ENCODE results near the gene TBX4. TPM values are rescaled to one million over a fixed set of nuclear protein-coding genes. Genes with fewer than 3 reads are reported as not detected.

The TBX4 gene
- total and polyA plus RNA-seq, 2 experiments from 2014 or later = not detected

- Histone ChIP-seq H3K79me2 (ENCODE audit: insufficient read depth) (no peaks in the 10 kb centered on the region), H3K27me3 (replicated peaks; ENCODE audit: insufficient read depth) (peaks cover 36% of the 10 kb centered on the region), H3K4me2 (ENCODE audit: unreplicated experiment) (no peak overlapping the region), H3K27ac (no peak overlapping the region), H3F3A (ENCODE audit: insufficient read depth) (peaks cover 3% of the 10 kb centered on the region; the same call in 1 of the 2 replicates), H3K9ac (no peak overlapping the region), H3K4me3 (no peak overlapping the region), H3K9me2 (ENCODE audit: insufficient read depth) (no peaks in the 10 kb centered on the region), H4K20me1 (ENCODE audit: insufficient read depth) (no peaks in the 10 kb centered on the region), H2AFZ (no peak overlapping the region), H3K4me1 (ENCODE audit: insufficient read depth) (peaks cover 10% of the 10 kb centered on the region; the same call in 1 of the 2 replicates), H3K36me3 (ENCODE audit: low read depth) (no peaks in the 10 kb centered on the region), H3K9me3 (ENCODE audit: low read depth) (no peaks in the 10 kb centered on the region)
- 31 to 40% methylated on average over 5 of the region's 5 CpGs for WGBS, 2 experiments (ENCODE audit: low coverage in 1 of 2, low lambda C conversion rate in 2 of 2, missing lambda C conversion rate in 2 of 2)
- in situ Hi-C loops (cut with MboI) = no loop called here
- TF ChIP-seq EZH2phosphoT487 (IDR thresholded peaks at IDR 0.05; ENCODE audit: insufficient read depth, low read depth) (no peak), EZH2 (IDR thresholded peaks at IDR 0.05; ENCODE audit: insufficient read depth, poor library complexity, severe bottlenecking) (no peak)
- DNase-seq = no peak
These were observed 30.0 kb upstream of the TBX4 start for GRCh38 chr17:61422116-61422799.

DNA sequence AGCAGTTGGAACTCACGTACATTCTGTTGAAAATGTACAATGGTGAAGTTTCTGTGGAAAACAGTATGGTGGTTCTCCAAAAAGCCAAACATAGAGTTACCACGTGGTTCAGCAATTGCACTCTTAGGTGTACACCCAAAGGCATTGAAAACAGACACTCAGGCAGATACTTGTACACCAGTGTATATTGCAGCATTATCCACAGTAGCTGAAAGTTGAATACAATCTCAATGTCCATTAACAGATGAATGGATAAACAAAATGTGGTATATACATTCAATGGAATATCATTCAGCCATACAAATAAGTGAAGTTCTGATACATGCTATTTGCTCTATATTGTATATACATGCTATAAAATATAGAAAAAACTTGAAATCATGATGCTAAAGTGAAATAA, 29.4 kb upstream of the TBX4 start:
- DNase-seq = no peak
- in situ Hi-C loops (cut with MboI) = no loop called here

GRCh38 chr17:61423967-61424649, 28.1 kb upstream of the TBX4 start:
- Histone ChIP-seq H3K27me3 (replicated peaks; ENCODE audit: insufficient read depth) (peaks cover 32% of the 10 kb centered on the region), H3K9me2 (ENCODE audit: insufficient read depth) (no peaks in the 10 kb centered on the region), H3K4me2 (ENCODE audit: unreplicated experiment) (no peak overlapping the region), H3K9me3 (ENCODE audit: low read depth) (no peaks in the 10 kb centered on the region), H3K79me2 (ENCODE audit: insufficient read depth) (no peaks in the 10 kb centered on the region), H3K4me3 (no peak overlapping the region), H3K36me3 (ENCODE audit: low read depth) (no peaks in the 10 kb centered on the region), H3F3A (ENCODE audit: insufficient read depth) (peaks cover 7% of the 10 kb centered on the region; the same call in 1 of the 2 replicates), H4K20me1 (ENCODE audit: insufficient read depth) (no peaks in the 10 kb centered on the region), H3K4me1 (ENCODE audit: insufficient read depth) (peaks cover 11% of the 10 kb centered on the region; the same call in 1 of the 2 replicates), H3K9ac (no peak overlapping the region), H3K27ac (no peak overlapping the region), H2AFZ (no peak overlapping the region)
- TF ChIP-seq EZH2 (IDR thresholded peaks at IDR 0.05; ENCODE audit: insufficient read depth, poor library complexity, severe bottlenecking) = no peak
- no peak for TF ChIP-seq EZH2phosphoT487 (IDR thresholded peaks at IDR 0.05; ENCODE audit: insufficient read depth, low read depth)
- in situ Hi-C loops (cut with MboI) = no loop called here
- WGBS, 2 experiments (ENCODE audit: low coverage in 1 of 2, low lambda C conversion rate in 2 of 2, missing lambda C conversion rate in 2 of 2) = 77 to 78% methylated on average over 10 of the region's 10 CpGs
- no peak for DNase-seq

More for the DNA sequence above, 29.4 kb upstream of the TBX4 start:
- TF ChIP-seq EZH2phosphoT487 (IDR thresholded peaks at IDR 0.05; ENCODE audit: insufficient read depth, low read depth) (no peak), EZH2 (IDR thresholded peaks at IDR 0.05; ENCODE audit: insufficient read depth, poor library complexity, severe bottlenecking) (no peak)
- H3K27me3 ChIP-seq (replicated peaks; ENCODE audit: insufficient read depth) = peaks cover 36% of the 10 kb centered on the region
- H3F3A ChIP-seq (ENCODE audit: insufficient read depth) = peaks cover 7% of the 10 kb centered on the region; the same call in 1 of the 2 replicates
- H2AFZ ChIP-seq = no peak overlapping the region
- no peak overlapping the region for H3K27ac ChIP-seq
- H3K4me1 ChIP-seq (ENCODE audit: insufficient read depth) = peaks cover 11% of the 10 kb centered on the region; the same call in 1 of the 2 replicates
- H3K9me3 ChIP-seq (ENCODE audit: low read depth) = no peaks in the 10 kb centered on the region
- WGBS, 2 experiments (ENCODE audit: low coverage in 1 of 2, low lambda C conversion rate in 2 of 2, missing lambda C conversion rate in 2 of 2) = 35 to 37% methylated on average over 2 of the region's 2 CpGs
- H3K4me2 ChIP-seq (ENCODE audit: unreplicated experiment) = no peak overlapping the region
- H4K20me1 ChIP-seq (ENCODE audit: insufficient read depth) = no peaks in the 10 kb centered on the region
- no peaks in the 10 kb centered on the region for H3K36me3 ChIP-seq (ENCODE audit: low read depth)
- no peak overlapping the region for H3K4me3 ChIP-seq
- no peak overlapping the region for H3K9ac ChIP-seq
- H3K79me2 ChIP-seq (ENCODE audit: insufficient read depth) = no peaks in the 10 kb centered on the region
- no peaks in the 10 kb centered on the region for H3K9me2 ChIP-seq (ENCODE audit: insufficient read depth)

- 51% methylated on average over 11 of the region's 11 CpGs for WGBS, 2 experiments (ENCODE audit: low coverage in 1 of 2, low lambda C conversion rate in 2 of 2, missing lambda C conversion rate in 2 of 2)
- TF ChIP-seq EZH2 (IDR thresholded peaks at IDR 0.05; ENCODE audit: insufficient read depth, poor library complexity, severe bottlenecking) (no peak), EZH2phosphoT487 (IDR thresholded peaks at IDR 0.05; ENCODE audit: insufficient read depth, low read depth) (no peak)
- Histone ChIP-seq H3F3A (ENCODE audit: insufficient read depth) (peaks cover 7% of the 10 kb centered on the region; the same call in 1 of the 2 replicates), H3K79me2 (ENCODE audit: insufficient read depth) (no peaks in the 10 kb centered on the region), H3K4me3 (no peak overlapping the region), H4K20me1 (ENCODE audit: insufficient read depth) (no peaks in the 10 kb centered on the region), H3K9me2 (ENCODE audit: insufficient read depth) (no peaks in the 10 kb centered on the region), H3K9ac (no peak overlapping the region), H3K4me2 (ENCODE audit: unreplicated experiment) (no peak overlapping the region), H3K9me3 (ENCODE audit: low read depth) (no peaks in the 10 kb centered on the region), H3K27ac (no peak overlapping the region), H3K36me3 (ENCODE audit: low read depth) (no peaks in the 10 kb centered on the region), H3K27me3 (replicated peaks; ENCODE audit: insufficient read depth) (peaks cover 19% of the 10 kb centered on the region), H3K4me1 (ENCODE audit: insufficient read depth) (peaks cover 11% of the 10 kb centered on the region; the same call in 1 of the 2 replicates), H2AFZ (no peak overlapping the region)
- in situ Hi-C loops (cut with MboI) = loop anchor here (25.0 kb wide), 1 partner anchor 411 kb away; no protein-coding TSS in a partner anchor
- DNase-seq = no peak
These were observed 26.3 kb upstream of the TBX4 start for GRCh38 chr17:61425682-61426481.
